Activated CD4-positive, alpha-beta T cell treated with anti-CD3 and anti-CD28 coated beads, Interleukin-2, Interleukin-4, amounts not matched to agents 100 ng/mL and 50 ng/mL, durations not matched to agents 16 hours and 8 hours (primary cell): ENCODE measurements around the gene CCDC27.
"Not testable (repeated sequence)": the region's sequence is repeated elsewhere in the genome, so short reads cannot be mapped to it uniquely, and the experiment has no call there.

Source experiments
- DNase-seq: peaks from one replicate; pipeline ENCODE4 v3.0.0-alpha.2; 2020; ENCODE audit warnings: low spot score

The CCDC27 gene

GRCh38 chr1:3736708-3737107 lies 15.5 kb upstream of the CCDC27 start:
- no peak for DNase-seq

- no peak for DNase-seq
Observed at GRCh38 chr1:3738943-3739342, 13.3 kb upstream of the CCDC27 start.

GRCh38 chr1:3740042-3740441 lies 12.2 kb upstream of the CCDC27 start:
- no peak for DNase-seq

DNA sequence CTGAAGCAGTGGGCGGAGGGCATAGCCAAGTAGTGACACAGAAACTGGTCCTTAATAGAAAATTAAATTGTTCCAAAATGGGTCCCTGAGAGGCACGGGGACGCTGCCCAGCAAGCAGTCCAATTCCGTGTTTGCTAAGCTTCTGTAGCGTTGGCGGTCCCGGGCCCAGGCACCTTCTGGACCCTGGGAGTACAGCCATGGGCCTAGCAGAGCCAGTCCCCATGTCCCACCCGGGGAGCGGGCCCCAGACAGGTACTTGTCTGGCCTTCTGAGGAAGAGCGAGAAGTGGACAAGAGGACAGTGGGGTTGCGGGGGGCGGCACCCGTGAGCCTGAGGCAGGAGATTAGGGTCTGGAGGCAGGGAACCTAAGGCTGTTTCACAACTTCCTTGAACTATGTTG lies 11.5 kb upstream of the CCDC27 start:
- DNase-seq = no peak

GRCh38 chr1:3741566-3742438 lies 10.4 kb upstream of the CCDC27 start:
- DNase-seq = no peak

- DNase-seq = no peak
Observed at GRCh38 chr1:3742439-3743298, 9.6 kb upstream of the CCDC27 start.

GRCh38 chr1:3743421-3743820 lies 8.8 kb upstream of the CCDC27 start:
- DNase-seq = no peak

GRCh38 chr1:3743826-3744225 lies 8.4 kb upstream of the CCDC27 start:
- no peak for DNase-seq

- DNase-seq = no peak
Observed at GRCh38 chr1:3744646-3745045, 7.6 kb upstream of the CCDC27 start.

DNA sequence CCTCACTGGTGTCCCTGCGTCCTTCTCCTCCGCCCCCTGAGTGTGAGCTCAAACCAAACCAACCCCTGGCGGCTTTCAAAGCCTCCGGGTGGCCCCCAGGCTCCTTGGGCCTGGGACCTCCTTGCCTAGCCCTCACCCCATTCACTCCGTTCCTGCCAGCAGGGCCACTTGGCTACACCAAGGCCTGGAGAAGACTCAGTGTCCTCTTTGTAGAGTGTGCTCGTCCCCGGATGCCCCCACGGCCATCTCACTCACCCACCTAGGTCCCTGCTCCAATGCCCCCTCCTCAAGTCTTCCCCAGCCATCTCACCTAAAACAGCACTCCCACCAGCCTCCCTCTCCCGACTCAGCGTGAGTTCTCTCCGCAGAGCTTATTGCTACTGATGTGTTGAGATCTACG lies 7.2 kb upstream of the CCDC27 start:
- DNase-seq = no peak

GRCh38 chr1:3745590-3746381 lies 6.5 kb upstream of the CCDC27 start:
- DNase-seq = no peak

- no peak for DNase-seq
Observed at GRCh38 chr1:3746389-3746829, 5.8 kb upstream of the CCDC27 start.

- DNase-seq = peak; percentile 89
Observed at GRCh38 chr1:3746830-3747521, 5.3 kb upstream of the CCDC27 start.

GRCh38 chr1:3747522-3747848 lies 4.8 kb upstream of the CCDC27 start:
- no peak for DNase-seq

- no peak for DNase-seq
Observed at GRCh38 chr1:3747903-3748302, 4.3 kb upstream of the CCDC27 start.

DNA sequence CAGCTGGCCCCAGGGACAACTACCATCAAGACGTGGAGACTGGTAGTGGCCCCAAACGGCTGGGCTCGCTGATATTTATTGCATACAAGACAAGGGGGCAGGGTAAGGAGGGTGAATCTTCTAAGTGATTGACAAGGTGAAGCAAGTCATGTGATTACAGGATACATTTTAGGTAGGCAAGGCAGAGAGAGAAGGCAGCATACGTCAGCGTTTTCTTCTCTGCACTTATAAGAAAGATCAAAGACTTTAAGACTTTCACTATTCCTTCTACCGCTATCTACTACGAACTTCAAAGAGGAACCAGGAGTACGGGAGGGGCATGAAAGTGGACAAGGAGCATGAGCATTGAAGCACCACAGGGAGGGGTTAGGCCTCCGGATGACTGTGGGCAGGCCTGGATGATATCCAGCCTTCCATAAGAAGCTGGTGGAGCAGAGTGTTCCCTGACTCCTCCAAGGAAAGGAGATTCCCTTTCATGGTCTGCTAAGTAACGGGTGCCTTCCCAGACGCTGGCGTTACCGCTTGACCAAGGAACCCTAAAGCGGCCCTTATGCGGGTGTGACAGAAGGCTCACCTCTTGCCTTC lies 3.8 kb upstream of the CCDC27 start:
- DNase-seq = not testable (repeated sequence)

GRCh38 chr1:3749512-3749911 lies 2.7 kb upstream of the CCDC27 start:
- DNase-seq = no peak

- DNase-seq = no peak
Observed at GRCh38 chr1:3750741-3751140, 1.5 kb upstream of the CCDC27 start.

GRCh38 chr1:3753656-3754454 lies 1.6 kb downstream of the CCDC27 start:
- DNase-seq = no peak

- DNase-seq = no peak
Observed at GRCh38 chr1:3756394-3756793, 4.1 kb downstream of the CCDC27 start.

DNA sequence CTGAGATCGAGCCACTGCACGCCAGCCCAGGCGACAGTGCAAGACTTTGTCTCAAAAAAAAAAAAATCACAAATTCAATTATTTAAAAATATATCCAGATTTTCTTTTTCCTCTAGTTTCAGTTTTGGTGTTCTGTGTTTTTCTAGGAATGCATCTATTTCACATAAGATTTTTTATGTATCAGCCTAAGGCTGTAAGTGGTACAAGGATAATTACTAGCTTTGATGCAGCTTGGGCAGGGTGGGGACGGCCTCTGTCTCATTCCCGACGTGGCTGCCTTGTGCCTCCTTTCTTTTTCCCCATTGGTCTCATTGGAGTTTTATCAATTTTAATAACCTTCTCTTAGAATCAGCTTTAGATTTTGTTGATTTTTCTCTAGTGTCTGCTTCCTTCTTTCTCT lies 6.9 kb downstream of the CCDC27 start:
- DNase-seq = no peak
